ENCODE results near the gene WDR37.
"Not testable (repeated sequence)": the region's sequence is repeated elsewhere in the genome, so short reads cannot be mapped to it uniquely, and the experiment has no call there.

The WDR37 gene

GRCh38 chr10:1056326-1057105, at the start of gene WDR37:
Gene WDR37 (plus strand): TSS chr10:1056385. CDS start chr10:1072156, 15,771 bp downstream.
- in situ Hi-C loops (cut with MboI; ENCODE audit: low sequenced_read_pairs) = no loop called here

GRCh38 chr10:1006573-1006972, 49.6 kb upstream of the WDR37 start:
- in situ Hi-C loops (cut with MboI; ENCODE audit: low sequenced_read_pairs) = no loop called here

GRCh38 chr10:1007583-1007982, 48.6 kb upstream of the WDR37 start:
- in situ Hi-C loops (cut with MboI; ENCODE audit: low sequenced_read_pairs) = no loop called here

GRCh38 chr10:1009071-1009494, 47.1 kb upstream of the WDR37 start:
- in situ Hi-C loops (cut with MboI; ENCODE audit: low sequenced_read_pairs) = no loop called here

- in situ Hi-C loops (cut with MboI; ENCODE audit: low sequenced_read_pairs) = not testable (repeated sequence)
Measured at GRCh38 chr10:1009947-1010346, 46.2 kb upstream of the WDR37 start.

- in situ Hi-C loops (cut with MboI; ENCODE audit: low sequenced_read_pairs) = no loop called here
Measured at GRCh38 chr10:1010703-1011102, 45.5 kb upstream of the WDR37 start.

- in situ Hi-C loops (cut with MboI; ENCODE audit: low sequenced_read_pairs) = no loop called here
Measured at GRCh38 chr10:1011696-1012095, 44.5 kb upstream of the WDR37 start.

- in situ Hi-C loops (cut with MboI; ENCODE audit: low sequenced_read_pairs) = no loop called here
Measured at GRCh38 chr10:1015688-1016087, 40.5 kb upstream of the WDR37 start.

- in situ Hi-C loops (cut with MboI; ENCODE audit: low sequenced_read_pairs) = no loop called here
Measured at GRCh38 chr10:1019362-1019761, 36.8 kb upstream of the WDR37 start.

- in situ Hi-C loops (cut with MboI; ENCODE audit: low sequenced_read_pairs) = no loop called here
Measured at GRCh38 chr10:1020460-1020859, 35.7 kb upstream of the WDR37 start.

GRCh38 chr10:1020958-1021357, 35.2 kb upstream of the WDR37 start:
- in situ Hi-C loops (cut with MboI; ENCODE audit: low sequenced_read_pairs) = no loop called here

GRCh38 chr10:1022413-1022812, 33.8 kb upstream of the WDR37 start:
- in situ Hi-C loops (cut with MboI; ENCODE audit: low sequenced_read_pairs) = no loop called here

- in situ Hi-C loops (cut with MboI; ENCODE audit: low sequenced_read_pairs) = no loop called here
Measured at GRCh38 chr10:1024103-1024502, 32.1 kb upstream of the WDR37 start.

GRCh38 chr10:1025683-1026082, 30.5 kb upstream of the WDR37 start, which contains the start of gene IDI2:
Gene IDI2 (minus strand): TSS chr10:1025859. CDS start chr10:1024723, 1,136 bp downstream.
- in situ Hi-C loops (cut with MboI; ENCODE audit: low sequenced_read_pairs) = no loop called here

GRCh38 chr10:1026578-1026977, 29.6 kb upstream of the WDR37 start:
- in situ Hi-C loops (cut with MboI; ENCODE audit: low sequenced_read_pairs) = no loop called here

GRCh38 chr10:1029838-1030237, 26.3 kb upstream of the WDR37 start:
- in situ Hi-C loops (cut with MboI; ENCODE audit: low sequenced_read_pairs) = no loop called here

- in situ Hi-C loops (cut with MboI; ENCODE audit: low sequenced_read_pairs) = no loop called here
Measured at GRCh38 chr10:1033601-1034000, 22.6 kb upstream of the WDR37 start.

GRCh38 chr10:1034758-1035157, 21.4 kb upstream of the WDR37 start:
- in situ Hi-C loops (cut with MboI; ENCODE audit: low sequenced_read_pairs) = no loop called here

GRCh38 chr10:1035201-1035600, 21.0 kb upstream of the WDR37 start:
- in situ Hi-C loops (cut with MboI; ENCODE audit: low sequenced_read_pairs) = no loop called here

GRCh38 chr10:1036341-1036791, 19.8 kb upstream of the WDR37 start:
- in situ Hi-C loops (cut with MboI; ENCODE audit: low sequenced_read_pairs) = no loop called here

- in situ Hi-C loops (cut with MboI; ENCODE audit: low sequenced_read_pairs) = no loop called here
Measured at GRCh38 chr10:1037098-1037497, 19.1 kb upstream of the WDR37 start.

- in situ Hi-C loops (cut with MboI; ENCODE audit: low sequenced_read_pairs) = not testable (repeated sequence)
Measured at GRCh38 chr10:1038769-1039168, 17.4 kb upstream of the WDR37 start.

GRCh38 chr10:1040133-1040532, 16.1 kb upstream of the WDR37 start:
- in situ Hi-C loops (cut with MboI; ENCODE audit: low sequenced_read_pairs) = no loop called here

Data from HL-60/S4 treated with retinoic acid at 250 ng/mL for 4 days and 3 days (cell line).